Muscle of arm (tissue), 14 donors: ENCODE results near the gene GGT7. TPM values are rescaled to one million over a fixed set of nuclear protein-coding genes. Genes with fewer than 3 reads are reported as not detected.
"Not testable (repeated sequence)": the region's sequence is repeated elsewhere in the genome, so short reads cannot be mapped to it uniquely, and the experiment has no call there.

ENCODE experiments used
- DNase-seq: peaks from one replicate; pipeline ENCODE4 v3.0.0-alpha.2; 2013
- long read RNA-seq, 11 donors: transcript quantifications; one replicate each; lab custom pipeline, GENCODE V29; 2026
- polyA plus RNA-seq, 12 donors: library from polyadenylated mRNA; unstranded; fragments of 120-200 nt; gene quantifications; one replicate each; pipeline ENCODE4 v1.2.1, GENCODE V29; 2013; ENCODE audit not compliant: insufficient read length in 12 of 12

Gene GGT7, protein sequence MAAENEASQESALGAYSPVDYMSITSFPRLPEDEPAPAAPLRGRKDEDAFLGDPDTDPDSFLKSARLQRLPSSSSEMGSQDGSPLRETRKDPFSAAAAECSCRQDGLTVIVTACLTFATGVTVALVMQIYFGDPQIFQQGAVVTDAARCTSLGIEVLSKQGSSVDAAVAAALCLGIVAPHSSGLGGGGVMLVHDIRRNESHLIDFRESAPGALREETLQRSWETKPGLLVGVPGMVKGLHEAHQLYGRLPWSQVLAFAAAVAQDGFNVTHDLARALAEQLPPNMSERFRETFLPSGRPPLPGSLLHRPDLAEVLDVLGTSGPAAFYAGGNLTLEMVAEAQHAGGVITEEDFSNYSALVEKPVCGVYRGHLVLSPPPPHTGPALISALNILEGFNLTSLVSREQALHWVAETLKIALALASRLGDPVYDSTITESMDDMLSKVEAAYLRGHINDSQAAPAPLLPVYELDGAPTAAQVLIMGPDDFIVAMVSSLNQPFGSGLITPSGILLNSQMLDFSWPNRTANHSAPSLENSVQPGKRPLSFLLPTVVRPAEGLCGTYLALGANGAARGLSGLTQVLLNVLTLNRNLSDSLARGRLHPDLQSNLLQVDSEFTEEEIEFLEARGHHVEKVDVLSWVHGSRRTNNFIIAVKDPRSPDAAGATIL
- 10 to 100 TPM in 11 of 12 donors, not detected in 1; 11.4 to 27.7 (median 14.4) TPM for polyA plus RNA-seq
- long read RNA-seq, donor 1, partial matches to known transcripts, result 0 of 2 reads
- long read RNA-seq, donor 1, other reads (novel, unspliced or antisense), result 0 of 2 reads
- long read RNA-seq, donor 2, partial matches to known transcripts, result 0 of 1 reads
- long read RNA-seq, donor 2, other reads (novel, unspliced or antisense), result 0 of 1 reads
- long read RNA-seq, donor 3, result 0 reads
- long read RNA-seq, donor 4, result 0 reads
- long read RNA-seq, donor 5, partial matches to known transcripts, result 5 of 5 reads
- long read RNA-seq, donor 5, other reads (novel, unspliced or antisense), result 0 of 5 reads
- long read RNA-seq, donor 6, result 0 reads
- long read RNA-seq, donor 7, partial matches to known transcripts, result 0 of 2 reads
- long read RNA-seq, donor 7, other reads (novel, unspliced or antisense), result 0 of 2 reads
- long read RNA-seq, donor 8, partial matches to known transcripts, result 0 of 3 reads
- long read RNA-seq, donor 8, other reads (novel, unspliced or antisense), result 0 of 3 reads
- long read RNA-seq, donor 9, partial matches to known transcripts, result 0 of 1 reads
- long read RNA-seq, donor 9, other reads (novel, unspliced or antisense), result 0 of 1 reads
- long read RNA-seq, donor 10, partial matches to known transcripts, result 0 of 1 reads
- long read RNA-seq, donor 10, other reads (novel, unspliced or antisense), result 0 of 1 reads
- long read RNA-seq, donor 11, result 0 reads

DNA sequence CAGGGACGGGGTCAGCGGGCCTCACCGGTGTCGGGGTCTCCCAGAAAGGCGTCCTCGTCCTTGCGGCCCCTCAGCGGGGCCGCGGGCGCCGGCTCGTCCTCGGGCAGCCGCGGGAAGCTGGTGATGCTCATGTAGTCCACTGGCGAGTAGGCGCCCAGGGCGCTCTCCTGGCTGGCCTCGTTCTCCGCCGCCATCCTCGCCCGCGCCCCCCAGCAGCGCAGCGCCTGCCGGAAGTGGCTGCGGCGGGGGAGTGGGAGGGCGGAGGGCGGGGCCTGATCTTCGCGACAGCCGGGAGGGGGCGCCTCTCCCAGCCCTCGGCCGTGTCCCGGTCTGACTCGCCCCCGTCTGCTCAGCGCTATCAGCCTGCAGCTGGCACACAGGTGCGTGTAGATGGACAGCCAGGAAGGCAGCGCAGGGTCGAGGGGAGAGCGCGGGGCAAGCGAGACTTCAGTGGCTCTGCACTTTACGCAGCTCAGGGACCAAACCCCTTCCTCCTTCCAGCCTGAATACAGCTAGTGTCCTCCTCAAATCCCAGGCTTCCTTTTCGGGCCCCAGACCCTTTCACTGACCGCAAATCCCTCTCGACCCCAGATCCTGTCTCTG lies at the start of gene GGT7:
TSS of gene GGT7 (minus strand) at position 235 of the 603 bp plus-strand sequence. CDS start at position 194, 41 bp downstream.
- peak; percentile 68 for DNase-seq

DNA sequence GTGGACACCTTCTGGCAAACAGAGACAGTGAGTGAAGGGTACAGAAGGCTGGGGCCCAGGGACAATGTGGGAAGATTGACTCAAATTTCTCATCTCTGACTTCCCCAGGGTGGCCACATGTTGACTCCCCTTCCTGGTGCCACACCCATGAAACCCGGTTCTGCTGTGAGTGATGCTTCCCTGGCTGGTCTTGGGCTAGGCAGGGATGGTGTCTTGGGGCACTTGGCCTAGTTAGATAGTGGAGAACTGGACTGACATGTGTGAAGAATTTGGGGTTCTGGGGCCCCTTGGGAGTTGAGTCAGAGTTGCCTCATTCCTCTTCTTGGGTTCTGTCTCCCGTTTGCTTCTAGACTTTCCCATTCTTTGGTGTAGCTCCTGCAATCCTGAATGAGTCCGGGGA lies 48.8 kb upstream of the GGT7 start:
- DNase-seq, result no peak

DNA sequence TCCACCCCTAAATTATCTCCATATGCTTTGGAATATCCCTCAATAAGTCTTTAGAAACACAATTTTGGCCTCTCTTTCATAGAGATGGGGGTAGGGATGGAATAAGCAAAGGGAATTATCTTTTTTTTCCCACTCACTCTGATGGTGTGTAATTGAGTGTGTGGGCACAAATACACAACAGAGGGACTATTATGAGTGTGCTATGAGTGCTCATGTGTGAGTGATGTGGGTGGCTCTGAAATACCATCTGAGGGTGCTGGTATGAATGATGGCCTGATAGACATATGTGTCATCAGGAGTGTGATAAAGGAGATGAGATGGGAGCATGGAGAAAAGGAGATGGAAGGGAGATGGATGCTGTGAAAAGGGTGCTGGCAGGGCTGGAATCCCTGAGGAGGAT lies 47.4 kb upstream of the GGT7 start:
- no peak for DNase-seq

DNA sequence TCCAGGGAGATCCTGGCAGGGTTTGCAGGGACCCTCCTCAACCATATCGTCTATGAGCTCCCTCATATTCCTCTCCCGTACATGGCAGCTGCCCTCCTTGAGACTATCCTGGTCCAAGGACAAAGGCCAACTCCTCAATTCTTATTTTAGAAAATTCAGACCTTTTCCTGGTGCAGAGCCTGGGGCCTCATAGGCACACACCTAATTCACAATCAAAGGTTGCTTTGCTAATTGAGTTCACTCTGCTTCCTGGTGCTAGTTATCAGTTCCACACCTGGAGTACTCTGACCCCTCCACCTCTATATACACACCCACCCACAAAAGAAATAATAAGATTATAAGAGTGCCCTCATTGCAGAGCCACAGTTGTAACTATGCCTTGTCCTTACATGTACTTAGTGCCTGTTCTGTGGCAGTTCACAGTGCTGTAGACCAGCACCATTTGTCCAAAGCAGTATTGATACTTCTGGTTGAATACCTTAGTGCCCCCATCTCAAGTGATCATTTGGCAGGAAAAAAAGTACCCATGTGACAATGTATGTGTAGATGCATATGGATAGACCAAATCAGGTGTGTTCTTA lies 44.2 kb upstream of the GGT7 start:
- no peak for DNase-seq

DNA sequence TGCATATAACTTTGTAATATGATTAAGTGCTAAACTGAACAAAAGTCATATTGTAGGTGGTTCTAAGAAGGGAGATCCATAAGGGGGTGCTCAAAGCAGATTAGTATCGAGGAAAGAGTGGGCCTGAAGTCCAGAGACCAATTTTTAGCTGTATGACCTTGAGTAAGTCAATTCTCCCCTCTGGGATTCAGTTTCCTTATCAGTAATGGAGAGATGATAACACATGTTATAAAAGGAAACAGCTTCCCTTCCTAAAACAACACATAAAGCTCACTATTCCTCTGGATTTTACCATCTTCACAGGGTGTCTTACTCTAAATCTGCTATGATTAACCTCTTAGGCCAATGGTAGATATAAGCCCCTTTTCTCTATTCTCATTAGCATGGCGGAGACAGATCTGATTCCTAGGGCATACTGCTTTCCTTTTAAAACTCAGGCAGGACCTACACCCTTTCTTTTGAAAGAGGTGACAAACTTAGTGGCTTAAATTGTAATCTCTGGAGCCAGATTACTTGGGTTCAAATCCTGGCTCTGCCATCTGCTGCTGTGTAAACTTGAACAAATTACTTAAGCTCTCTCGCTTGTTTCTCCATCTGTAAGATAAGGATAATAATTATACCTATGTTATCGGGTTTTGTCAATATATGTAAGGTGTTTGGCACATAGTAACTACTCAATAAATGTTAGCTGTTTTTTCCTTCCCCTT lies 43.2 kb upstream of the GGT7 start:
- no peak for DNase-seq

DNA sequence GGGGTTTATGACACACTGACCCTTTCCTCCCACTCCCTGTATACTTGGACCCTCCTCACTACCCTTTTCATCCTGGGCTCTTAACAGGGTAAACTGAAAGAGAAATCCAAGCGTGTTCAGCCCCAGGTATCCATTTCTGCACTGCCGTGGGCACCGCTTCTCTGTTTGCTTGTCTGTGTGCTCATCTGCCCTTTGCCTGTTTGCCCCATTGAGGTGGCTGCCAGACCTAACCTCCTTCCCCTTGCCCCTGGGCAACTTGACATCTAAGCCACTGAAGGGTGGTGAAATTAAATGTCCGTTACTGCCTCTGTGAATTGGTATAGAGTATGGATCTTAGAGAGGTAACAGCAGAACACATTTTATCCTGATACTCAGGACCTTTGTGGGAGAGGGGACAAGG lies 42.5 kb upstream of the GGT7 start:
- DNase-seq, result no peak

DNA sequence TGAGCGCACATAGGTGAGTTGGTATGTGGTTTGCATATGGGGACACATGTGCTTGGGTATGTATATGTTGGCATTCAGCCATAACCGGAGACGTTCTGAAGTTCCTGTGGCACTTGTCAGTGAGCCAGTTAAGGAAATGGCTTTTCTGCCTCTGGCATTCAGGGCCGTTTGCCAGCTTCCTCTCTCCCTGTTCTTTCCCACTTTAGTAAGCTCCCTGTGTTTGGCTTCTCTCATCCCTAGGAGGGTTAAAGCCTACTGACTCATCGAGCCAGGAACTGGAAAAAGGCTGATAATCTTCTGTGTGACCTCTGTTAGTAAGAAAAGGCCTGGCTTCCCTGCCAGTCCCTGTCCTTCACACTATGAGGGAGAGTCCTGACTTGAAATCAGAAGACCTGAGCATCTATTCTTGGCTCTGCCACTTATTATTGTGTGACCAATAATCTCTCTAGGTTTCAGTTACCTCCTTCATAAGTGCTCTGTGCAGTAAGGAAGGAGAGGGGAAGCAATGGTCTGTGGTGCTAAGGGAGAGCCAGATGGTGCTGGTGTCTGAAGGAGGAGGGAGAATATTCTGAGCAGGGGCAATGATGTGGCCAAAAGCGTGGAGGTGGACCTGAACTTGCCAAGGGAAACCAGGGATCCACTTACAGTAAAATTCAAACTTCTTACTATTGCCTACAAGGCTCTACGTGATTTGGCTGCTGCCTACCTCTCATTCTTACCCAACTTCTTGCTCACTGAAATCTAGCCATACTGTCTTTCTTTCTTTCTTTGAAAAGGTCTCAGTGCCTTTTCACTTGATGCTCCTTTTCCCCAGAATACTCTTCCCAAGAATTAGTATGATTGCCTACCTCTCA lies 35.2 kb upstream of the GGT7 start:
- peak; percentile 20 for DNase-seq

DNA sequence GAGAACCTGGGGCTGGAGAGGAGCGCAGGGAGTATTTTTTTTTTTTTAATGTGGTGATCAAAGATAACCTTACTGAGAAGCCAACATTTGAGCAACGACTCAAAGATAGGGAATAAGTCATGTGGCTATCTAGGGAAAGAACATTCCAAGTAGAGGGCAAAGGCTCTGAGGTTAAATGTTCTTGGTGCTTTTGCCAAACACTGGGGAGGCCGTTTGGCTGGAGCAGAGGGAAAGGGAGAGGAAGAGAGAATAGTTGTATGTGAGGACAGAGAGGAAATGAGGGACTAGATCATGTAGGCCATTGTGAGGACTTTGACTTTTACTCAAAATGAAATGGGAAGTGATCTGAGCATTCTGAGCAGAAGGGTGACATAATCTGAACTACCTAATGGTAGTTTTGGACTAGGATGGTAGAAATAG lies 31.6 kb upstream of the GGT7 start:
- no peak for DNase-seq

DNA sequence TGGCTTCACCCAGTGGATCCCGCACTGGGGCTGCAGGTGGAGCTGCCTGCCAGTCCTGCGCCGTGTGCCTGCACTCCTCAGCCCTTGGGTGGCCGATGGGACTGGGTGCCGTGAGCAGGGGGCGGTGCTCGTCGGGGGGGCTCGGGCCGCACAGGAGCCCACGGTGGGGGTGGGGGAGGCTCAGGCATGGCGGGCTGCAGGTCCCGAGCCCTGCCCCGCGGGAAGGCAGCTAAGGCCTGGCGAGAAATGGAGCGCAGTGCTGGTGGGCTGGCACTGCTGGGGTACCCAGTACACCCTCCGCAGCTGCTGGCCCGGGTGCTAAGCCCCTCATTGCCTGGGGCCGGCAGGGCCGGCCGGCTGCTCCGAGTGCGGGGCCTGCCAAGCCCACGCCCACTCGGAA lies 26.1 kb upstream of the GGT7 start:
- not testable (repeated sequence) for DNase-seq

DNA sequence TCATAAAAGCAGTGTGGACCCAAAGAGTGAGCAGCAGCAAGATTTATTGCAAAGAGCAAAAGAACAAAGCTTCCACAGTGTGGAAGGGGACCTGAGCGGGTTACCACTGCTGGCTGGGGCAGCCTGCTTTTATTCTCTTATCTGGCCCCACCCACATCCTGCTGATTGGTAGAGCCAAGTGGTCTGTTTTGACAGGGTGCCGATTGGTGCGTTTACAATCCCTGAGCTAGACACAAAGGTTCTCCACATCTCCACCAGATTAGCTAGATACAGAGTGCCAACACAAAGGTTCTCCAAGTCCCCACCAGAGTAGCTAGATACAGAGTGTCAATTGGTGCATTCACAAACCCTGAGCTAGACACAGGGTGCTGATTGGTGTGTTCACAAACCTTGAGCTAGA lies 25.5 kb upstream of the GGT7 start:
- not testable (repeated sequence) for DNase-seq

DNA sequence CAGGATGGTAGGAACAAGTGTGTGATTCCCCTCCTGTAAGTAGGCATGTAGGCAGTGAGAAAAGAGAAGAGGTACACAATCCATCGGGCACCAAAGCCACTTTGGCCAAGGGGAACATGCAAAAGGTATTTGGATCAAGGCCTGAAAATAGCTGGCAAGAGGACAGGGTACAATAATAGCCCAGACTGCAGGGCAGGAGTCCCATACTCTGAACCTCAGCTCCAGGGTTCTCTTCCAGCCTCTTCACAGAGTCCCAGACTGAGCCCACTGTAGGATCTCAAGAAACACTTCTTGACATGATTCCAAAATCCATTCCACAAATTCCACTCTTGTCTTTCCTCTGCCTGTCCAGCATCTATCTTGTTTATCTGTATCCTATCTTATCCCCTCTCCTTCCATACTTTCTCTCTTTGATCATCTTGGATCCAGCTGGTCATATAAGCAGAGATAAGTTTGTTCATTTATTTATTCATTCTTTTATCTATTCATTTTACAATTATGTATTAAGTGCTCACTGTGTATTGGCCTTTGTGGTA lies 23.5 kb upstream of the GGT7 start:
- no peak for DNase-seq

DNA sequence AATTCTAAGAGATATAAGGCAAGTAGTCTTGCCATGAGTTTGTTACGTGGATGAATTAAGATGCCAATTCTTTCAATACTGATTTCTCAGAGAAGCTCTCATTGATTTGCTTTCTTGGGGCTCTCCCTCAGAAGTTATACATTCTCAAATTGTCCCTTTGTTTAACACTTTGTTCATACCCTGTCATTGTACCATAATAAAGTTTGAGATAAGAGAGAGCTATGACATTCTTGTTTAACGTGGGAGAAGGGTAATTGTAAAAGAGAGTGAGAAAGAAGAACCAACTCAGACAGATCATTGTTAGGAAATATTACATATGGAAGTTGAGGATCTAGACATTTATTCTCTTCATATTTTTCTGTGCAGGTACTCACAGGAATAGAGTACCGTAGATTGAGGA lies 22.8 kb upstream of the GGT7 start:
- no peak for DNase-seq

DNA sequence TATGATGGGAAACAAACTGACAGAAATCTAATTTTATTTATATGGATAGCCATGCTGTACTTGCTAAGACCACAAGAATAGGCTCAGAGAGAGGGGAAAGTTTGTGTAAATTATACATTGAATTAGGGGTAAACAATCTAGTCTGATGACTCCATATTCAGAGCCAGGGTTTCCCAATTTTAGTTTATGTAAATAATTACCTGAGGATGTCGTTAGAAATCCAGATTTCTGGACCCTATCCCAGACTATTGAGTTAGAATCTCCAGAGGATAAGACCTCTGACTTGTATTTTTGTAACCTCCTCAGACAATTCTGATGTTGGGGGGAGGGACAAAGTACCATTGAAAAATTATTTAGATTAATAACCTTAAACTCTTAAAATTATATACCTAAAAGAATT lies 22.1 kb upstream of the GGT7 start:
- DNase-seq, result no peak

DNA sequence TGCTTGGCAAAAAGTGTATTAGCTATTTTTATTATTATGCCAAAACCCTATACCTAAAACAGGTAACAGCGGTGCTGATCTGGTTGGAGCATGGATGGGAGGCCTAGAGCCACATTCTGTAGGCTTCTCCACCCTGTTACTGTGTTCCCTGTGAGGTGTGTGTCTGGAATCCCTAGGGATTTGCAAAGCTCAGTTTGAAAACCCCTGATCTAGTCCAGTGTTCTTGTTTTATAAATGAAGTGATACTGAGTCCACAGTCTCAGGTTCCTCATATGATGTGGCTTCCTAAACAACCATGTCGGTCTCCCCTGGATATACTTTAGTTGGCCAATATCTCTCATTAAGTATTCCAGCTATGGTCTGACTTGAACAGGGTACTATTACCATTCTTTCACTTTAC lies 20.0 kb upstream of the GGT7 start:
- no peak for DNase-seq

DNA sequence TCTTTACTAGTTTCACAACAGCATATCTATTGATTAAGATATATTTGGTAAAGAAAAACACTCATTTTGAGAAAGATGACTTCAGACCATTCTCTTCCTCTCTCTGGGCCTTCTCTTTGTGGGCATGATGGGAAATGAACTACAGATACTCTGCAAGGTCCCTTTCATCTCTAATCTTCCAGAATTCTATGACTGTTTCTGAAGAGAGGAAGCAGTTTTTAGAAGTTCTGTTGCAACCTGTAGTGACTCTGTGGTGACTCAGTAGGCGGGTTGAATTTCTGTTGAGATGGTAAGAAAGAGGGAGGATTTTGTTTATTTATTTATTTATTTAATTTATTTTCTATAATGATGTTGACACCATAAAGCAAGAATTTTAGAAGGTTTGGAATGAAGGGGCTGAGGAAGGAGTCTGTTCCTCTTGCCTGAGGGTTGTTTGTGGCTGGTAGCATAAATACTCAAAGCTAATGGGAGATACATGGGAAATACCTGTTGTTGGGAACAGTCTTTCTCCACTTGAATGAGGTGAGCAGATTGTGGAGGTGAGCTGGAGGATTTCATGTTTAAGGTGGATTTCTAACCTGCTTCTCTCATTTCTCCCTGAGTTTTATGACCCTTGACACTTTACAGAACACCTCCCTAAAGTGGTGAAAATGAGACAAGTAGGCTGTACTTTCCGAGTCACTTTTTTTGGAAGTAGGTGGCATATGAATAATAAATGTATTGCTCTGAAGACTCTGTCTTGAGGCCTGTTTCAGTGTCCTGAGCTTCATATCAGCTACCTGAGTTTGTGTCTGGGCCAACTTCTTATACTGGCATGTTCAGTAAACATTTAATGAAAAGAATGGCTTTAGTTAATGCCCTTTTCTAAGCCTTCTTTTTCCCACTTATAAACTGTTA lies 18.8 kb upstream of the GGT7 start:
- no peak for DNase-seq

DNA sequence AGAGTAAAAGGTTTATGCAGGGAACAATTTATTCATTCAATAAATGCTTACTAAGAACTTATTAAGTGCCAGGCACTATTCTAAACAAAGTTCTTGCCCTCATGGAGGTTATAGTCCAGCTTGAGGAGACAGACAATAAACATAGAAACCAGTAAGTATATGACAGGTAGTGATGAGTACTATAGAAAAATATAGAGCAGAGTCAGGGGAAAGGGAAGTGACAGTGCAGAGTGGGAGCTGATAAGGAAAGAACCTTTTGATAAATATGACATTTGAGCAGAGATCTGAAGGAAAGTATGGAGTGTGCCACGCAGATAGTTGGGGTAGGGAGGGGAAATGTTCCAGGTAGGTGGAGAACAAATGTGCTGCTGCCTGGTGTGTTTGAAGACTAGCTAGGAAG lies 15.8 kb upstream of the GGT7 start:
- DNase-seq, result no peak

DNA sequence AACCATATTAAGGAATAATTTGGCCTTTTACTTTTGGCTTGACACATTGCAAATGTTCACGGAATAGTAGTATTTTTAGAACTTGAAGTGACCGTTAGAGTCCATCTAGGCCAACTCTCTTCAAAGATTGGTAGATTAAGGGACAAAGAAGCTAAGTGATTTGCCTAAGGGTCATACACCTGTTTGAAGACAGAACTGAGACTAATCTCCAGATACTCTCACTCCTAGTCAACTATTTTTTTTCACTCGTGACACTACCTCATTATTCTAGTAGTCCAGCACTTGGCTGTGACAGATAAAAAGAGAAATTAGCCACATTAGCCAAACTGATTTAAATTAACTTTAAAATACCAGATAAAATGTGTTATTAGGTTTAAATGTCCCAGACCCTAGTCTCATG lies 14.4 kb upstream of the GGT7 start:
- no peak for DNase-seq

DNA sequence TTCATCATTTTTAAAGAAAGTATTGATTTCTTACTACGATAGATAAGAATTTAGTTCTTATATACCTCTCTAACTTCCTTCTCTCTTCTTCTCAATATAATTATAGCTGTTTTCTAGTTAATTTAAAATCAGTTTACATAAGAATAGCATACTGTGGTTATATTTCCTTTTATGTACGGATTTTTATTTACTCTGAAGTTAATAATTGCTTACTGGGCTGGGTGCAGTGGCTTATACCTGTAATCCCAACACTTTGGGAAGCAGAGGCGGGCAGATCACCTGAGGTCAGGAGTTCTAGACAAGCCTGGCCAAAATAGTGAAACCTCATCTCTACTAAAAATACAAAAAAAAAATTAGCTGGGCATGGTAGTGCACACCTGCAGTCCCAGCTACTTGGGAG lies 13.5 kb upstream of the GGT7 start:
- no peak for DNase-seq
